GM10248 (cell line): ENCODE measurements around the gene HEBP1.

ENCODE experiments used
- CTCF ChIA-PET: fragments of 300-600 bp; sonication (Branson Sonifier 250); formaldehyde crosslinking; extraction: SDS; loops from one replicate; lab custom pipeline; 2021; ENCODE audit warnings: antibody characterized with exemption; lab: Yijun Ruan, JAX
- POLR2A ChIA-PET: fragments of 350-650 bp; sonication (Branson Sonifier 250); formaldehyde crosslinking; extraction: SDS; loops from one replicate; lab custom pipeline; 2020; ENCODE audit warnings: antibody characterized with exemption; lab: Yijun Ruan, JAX
- DNase-seq: peaks from one replicate; pipeline ENCODE4 v3.0.0; 2012; ENCODE audit errors: extremely low spot score
- TF ChIP-seq, protein P1 (sequence below): IDR thresholded peaks from 2 replicates; pipeline ENCODE4 v1.5.1; 2012; ENCODE audit warnings: mild to moderate bottlenecking, low read depth; ENCODE audit errors: extremely low read depth, missing control alignments, control extremely low read depth

The HEBP1 gene

DNA sequence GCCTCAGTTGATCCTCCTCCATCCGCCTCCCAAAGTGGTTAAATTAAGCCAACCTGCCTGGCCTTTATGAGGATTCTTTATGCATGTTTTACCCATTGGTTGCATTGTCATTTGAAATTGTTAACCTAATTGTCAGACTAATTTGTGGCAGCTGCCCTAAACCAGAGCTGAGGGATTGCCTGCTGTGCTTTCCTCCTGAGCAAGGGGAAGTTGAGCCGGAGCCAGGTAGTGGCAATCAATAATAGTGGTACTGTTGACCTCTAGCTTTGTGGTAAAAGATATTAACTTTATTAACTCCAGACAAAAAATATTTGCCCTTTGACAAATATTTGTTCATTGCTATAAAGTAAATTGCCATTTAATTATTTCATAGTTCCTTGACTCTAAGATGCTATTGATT is 5.6 kb upstream of the HEBP1 start:
- ChIA-PET CTCF (interaction anchor here (0.8 kb wide), 1 partner anchor 206 kb away, joined by 3 read pairs; no protein-coding TSS in a partner anchor), POLR2A (no interaction called here)
- DNase-seq, result no peak
- TF ChIP-seq, protein P1, sequence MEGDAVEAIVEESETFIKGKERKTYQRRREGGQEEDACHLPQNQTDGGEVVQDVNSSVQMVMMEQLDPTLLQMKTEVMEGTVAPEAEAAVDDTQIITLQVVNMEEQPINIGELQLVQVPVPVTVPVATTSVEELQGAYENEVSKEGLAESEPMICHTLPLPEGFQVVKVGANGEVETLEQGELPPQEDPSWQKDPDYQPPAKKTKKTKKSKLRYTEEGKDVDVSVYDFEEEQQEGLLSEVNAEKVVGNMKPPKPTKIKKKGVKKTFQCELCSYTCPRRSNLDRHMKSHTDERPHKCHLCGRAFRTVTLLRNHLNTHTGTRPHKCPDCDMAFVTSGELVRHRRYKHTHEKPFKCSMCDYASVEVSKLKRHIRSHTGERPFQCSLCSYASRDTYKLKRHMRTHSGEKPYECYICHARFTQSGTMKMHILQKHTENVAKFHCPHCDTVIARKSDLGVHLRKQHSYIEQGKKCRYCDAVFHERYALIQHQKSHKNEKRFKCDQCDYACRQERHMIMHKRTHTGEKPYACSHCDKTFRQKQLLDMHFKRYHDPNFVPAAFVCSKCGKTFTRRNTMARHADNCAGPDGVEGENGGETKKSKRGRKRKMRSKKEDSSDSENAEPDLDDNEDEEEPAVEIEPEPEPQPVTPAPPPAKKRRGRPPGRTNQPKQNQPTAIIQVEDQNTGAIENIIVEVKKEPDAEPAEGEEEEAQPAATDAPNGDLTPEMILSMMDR, result no peak

DNA sequence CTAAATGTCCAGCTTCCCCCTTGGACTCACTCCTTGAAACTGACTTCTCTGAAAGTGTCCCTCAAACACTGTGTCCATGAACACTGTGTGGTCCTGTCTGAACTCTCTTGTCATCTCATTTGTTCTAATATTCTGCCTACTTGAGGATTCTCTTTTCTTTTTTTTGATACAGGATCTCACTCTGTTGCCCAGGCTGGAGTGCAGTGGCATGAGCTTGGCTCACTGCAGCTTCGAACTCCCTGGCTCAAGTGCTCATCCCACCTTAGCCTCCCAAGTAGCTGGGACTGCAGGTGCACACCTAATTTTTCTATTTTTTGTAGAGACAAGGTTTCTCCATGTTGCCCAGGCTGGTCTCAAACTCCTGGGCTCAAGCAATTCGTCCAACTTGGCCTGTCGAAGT is 4.9 kb upstream of the HEBP1 start:
- CTCF ChIA-PET, result interaction anchor here (1.4 kb wide), 1 partner anchor 89 kb away, joined by 4 read pairs; no protein-coding TSS in a partner anchor
- no peak for DNase-seq
- POLR2A ChIA-PET, result no interaction called here
- TF ChIP-seq, protein P1, result no peak

- ChIA-PET POLR2A (no interaction called here), CTCF (interaction anchor here (1.4 kb wide), 1 partner anchor 88 kb away, joined by 4 read pairs; no protein-coding TSS in a partner anchor)
- DNase-seq, result no peak
- TF ChIP-seq, protein P1, result no peak
These were observed 4.3 kb upstream of the HEBP1 start for GRCh38 chr12:13004361-13004760.

DNA sequence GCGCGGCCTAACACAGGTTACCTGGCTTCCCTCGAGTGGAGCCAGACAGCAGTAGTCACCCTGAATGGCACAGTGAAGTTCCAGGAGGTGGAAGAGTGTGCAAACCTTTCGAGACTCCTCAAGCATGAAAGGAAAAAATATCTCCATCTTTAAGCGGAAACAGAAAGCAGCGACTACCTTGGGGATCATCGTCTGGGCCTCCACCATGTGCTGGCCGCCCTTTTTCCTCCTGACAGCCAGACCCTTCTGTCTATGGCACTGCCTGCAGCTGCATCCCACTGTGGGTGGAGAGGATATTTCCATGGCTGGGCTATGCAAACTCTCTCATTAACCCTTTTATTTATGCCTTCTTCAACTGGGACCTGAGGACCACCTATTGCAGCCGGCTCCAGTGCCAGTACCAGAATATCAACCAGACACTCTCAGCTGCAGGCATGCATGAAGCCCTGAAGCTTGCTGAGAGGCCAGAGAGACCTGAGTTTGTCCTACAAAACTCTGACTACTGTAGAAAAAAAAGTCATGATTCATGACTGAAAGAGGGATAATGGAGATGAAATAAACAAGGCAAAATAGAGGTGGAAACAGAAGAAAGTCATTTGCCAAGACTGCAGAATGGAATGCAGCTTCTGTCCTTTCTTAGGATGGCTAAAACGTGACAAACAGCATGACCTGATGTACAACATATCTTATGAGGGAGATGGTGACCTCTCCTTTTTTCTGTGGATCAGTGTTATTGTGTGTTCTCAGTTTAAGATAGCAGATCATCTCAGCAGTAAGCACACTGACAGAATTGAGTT is 2.4 kb upstream of the HEBP1 start:
- POLR2A ChIA-PET, result no interaction called here
- DNase-seq, result no peak
- TF ChIP-seq, protein P1, result no peak
- CTCF ChIA-PET, result no interaction called here

GRCh38 chr12:13001775-13002040 is 1.6 kb upstream of the HEBP1 start:
- ChIA-PET CTCF (no interaction called here), POLR2A (no interaction called here)
- TF ChIP-seq, protein P1, result no peak
- no peak for DNase-seq

DNA sequence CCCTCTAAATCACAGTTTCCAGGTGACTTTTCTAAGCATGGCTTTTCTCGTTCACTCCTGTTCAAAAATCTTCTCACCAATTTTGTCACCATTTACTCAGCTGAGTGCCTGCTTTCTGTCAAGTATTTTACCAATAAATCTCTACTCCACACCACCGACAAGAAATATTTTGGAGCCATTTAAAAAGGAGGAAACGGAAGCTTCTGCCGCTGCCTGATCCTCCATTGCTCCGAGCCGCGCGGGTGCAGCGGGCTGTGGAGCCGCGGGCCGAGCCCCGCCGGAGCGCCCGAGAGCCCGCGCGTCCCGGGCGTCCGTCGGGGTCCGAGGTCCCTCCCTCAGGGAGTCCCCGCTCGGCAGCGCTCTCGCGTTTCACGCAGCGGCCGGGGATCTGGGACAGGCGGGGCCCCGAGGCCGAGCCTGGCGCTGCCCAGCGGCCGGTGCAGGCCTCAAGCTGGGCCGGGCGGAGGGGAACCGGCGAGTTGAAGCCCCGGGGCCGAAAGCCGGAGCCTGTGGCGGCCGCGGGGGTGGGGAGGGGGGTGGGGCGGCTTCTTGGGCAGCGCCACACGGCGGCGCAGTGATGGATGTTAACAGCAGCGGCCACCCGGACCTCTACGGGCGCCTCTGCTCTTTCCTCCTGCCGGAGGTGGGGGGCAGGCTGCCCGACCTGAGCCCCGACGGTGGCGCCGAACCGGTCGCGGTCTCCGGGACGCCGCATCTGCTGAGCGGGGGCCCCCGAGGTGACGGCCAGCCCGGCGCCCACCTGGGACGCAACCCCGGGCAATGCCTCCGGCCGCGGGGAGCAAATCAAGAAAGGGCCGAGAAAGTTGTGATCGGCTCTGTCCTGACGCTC is 1.1 kb upstream of the HEBP1 start:
- TF ChIP-seq, protein P1, result no peak
- ChIA-PET CTCF (no interaction called here), POLR2A (no interaction called here)
- peak; percentile 63 for DNase-seq
